Progenitor cell of endocrine pancreas (in vitro differentiated cells): Measurements from ENCODE around the gene MGRN1. TPM values are rescaled to one million over a fixed set of nuclear protein-coding genes. Genes with fewer than 3 reads are reported as not detected.
A peak's percentile ranks its signal among the peaks of the same experiment; 100 is the strongest.

Source experiments
- DNase-seq: peaks from one replicate; pipeline ENCODE4 v3.0.0; 2021; ENCODE audit warnings: low spot score; ENCODE audit not compliant: unreplicated experiment
- H3K27ac Mint-ChIP-seq: 2 replicates; pipeline ENCODE4 v1.8.0; 2021; ENCODE audit warnings: mild to moderate bottlenecking, moderate library complexity, mixed read lengths
- H3K27me3 Mint-ChIP-seq: 2 replicates; pipeline ENCODE4 v1.8.0; 2021; ENCODE audit warnings: mixed read lengths
- H3K36me3 Mint-ChIP-seq: 2 replicates; pipeline ENCODE4 v1.8.0; 2022; ENCODE audit warnings: mixed read lengths; ENCODE audit not compliant: insufficient read depth
- H3K4me1 Mint-ChIP-seq: 2 replicates; pipeline ENCODE4 v1.8.0; 2021; ENCODE audit warnings: low read depth, mixed read lengths
- H3K4me3 Mint-ChIP-seq: 2 replicates; pipeline ENCODE4 v1.8.0; 2021; ENCODE audit warnings: low read depth, mild to moderate bottlenecking, moderate library complexity, mixed read lengths
- H3K9me3 Mint-ChIP-seq: 2 replicates; pipeline ENCODE4 v1.8.0; 2021; ENCODE audit warnings: low read depth, mixed read lengths
- CTCF ChIP-seq: fragments of 200-600 bp; sonication (generic); IDR thresholded peaks from one replicate; pipeline ENCODE4 v1.5.0; 2021; ENCODE audit warnings: antibody characterized with exemption, mild to moderate bottlenecking; ENCODE audit not compliant: unreplicated experiment
- total RNA-seq: library from RNA; stranded (reverse); gene quantifications from 2 replicates; pipeline ENCODE4 v1.2.1, GENCODE V29; 2021

The MGRN1 gene
- total RNA-seq, 1 donor from 2014 or later: 104 TPM

- peaks cover 1% of the 10 kb centered on the region for H3K4me1 Mint-ChIP-seq
- TF ChIP-seq CTCF: no peak
- no peak for DNase-seq
- peak overlapping the region; percentile 70 for H3K27ac Mint-ChIP-seq
- peaks cover 2% of the 10 kb centered on the region for H3K36me3 Mint-ChIP-seq
- H3K27me3 Mint-ChIP-seq: no peaks in the 10 kb centered on the region
- H3K4me3 Mint-ChIP-seq: peak overlapping the region; percentile 80
- no peaks in the 10 kb centered on the region for H3K9me3 Mint-ChIP-seq
Measured at GRCh38 chr16:4692460-4693295, 68.1 kb downstream of the MGRN1 start.

- Mint-ChIP-seq H3K4me3 (peak within 1 kb of the TSS; percentile 80), H3K36me3 (peaks cover 1% of the 10 kb centered on the region), H3K27ac (peak within 1 kb of the TSS; percentile 89), H3K27me3 (no peaks in the 10 kb centered on the region), H3K9me3 (no peaks in the 10 kb centered on the region), H3K4me1 (peaks cover 1% of the 10 kb centered on the region)
- TF ChIP-seq CTCF: peak; percentile 35
- peak; percentile 96 for DNase-seq
Measured at GRCh38 chr16:4693296-4693955, 68.8 kb downstream of the MGRN1 start, which contains the start of gene NUDT16L1. Gene NUDT16L1, plus strand, starts transcription at chr16:4693562. Its CDS starts 165 bp downstream, at chr16:4693727.

GRCh38 chr16:4693956-4694641 is 69.5 kb downstream of the MGRN1 start:
- H3K36me3 Mint-ChIP-seq: peaks cover 1% of the 10 kb centered on the region
- H3K27me3 Mint-ChIP-seq: no peaks in the 10 kb centered on the region
- no peak for TF ChIP-seq CTCF
- peak overlapping the region; percentile 89 for H3K27ac Mint-ChIP-seq
- no peak for DNase-seq
- no peaks in the 10 kb centered on the region for H3K9me3 Mint-ChIP-seq
- H3K4me3 Mint-ChIP-seq: peak overlapping the region; percentile 80
- peaks cover 1% of the 10 kb centered on the region for H3K4me1 Mint-ChIP-seq

- Mint-ChIP-seq H3K4me3 (peak overlapping the region; percentile 75), H3K9me3 (no peaks in the 10 kb centered on the region), H3K27ac (peak overlapping the region; percentile 89), H3K36me3 (peaks cover 6% of the 10 kb centered on the region), H3K4me1 (peaks cover 1% of the 10 kb centered on the region), H3K27me3 (no peaks in the 10 kb centered on the region)
- no peak for TF ChIP-seq CTCF
- DNase-seq: no peak
Measured at GRCh38 chr16:4694642-4695451, 70.2 kb downstream of the MGRN1 start.
